SK-N-MC (cell line): ENCODE data around the gene CAMK4.

Experiments
- EZH2 ChIP-seq: fragments of 200-600 bp; sonication (generic); IDR thresholded peaks from one replicate; pipeline ENCODE4 v1.6.1; 2017; ENCODE audit warnings: antibody characterized with exemption
- FOXP2 ChIP-seq: optimal IDR thresholded peaks from 2 replicates; pipeline ENCODE3; 2011; ENCODE audit warnings: mild to moderate bottlenecking, moderate library complexity; ENCODE audit not compliant: insufficient read depth; ENCODE audit errors: extremely low read length, control extremely low read depth

- TF ChIP-seq FOXP2 (no peak), EZH2 (no peak)
These were observed 84.8 kb downstream of the CAMK4 start for GRCh38 chr5:111308951-111309350.
